ENCODE results near the gene SHISA5. TPM values are rescaled to one million over a fixed set of nuclear protein-coding genes. Genes with fewer than 3 reads are reported as not detected.

SHISA5 gene
- total RNA-seq, 1 experiment from 2014 or later: 104 TPM

GRCh38 chr3:48422681-48423080 lies 81.3 kb downstream of the SHISA5 start:
- Histone ChIP-seq H3K9ac (ENCODE audit: low read length) (no peak overlapping the region), H3K36me3 (ENCODE audit: control insufficient read depth in 1 of 2, insufficient read depth in 2 of 2, low read length in 2 of 2) (no peaks in the 10 kb centered on the region), H3K4me1 (ENCODE audit: control insufficient read depth in 1 of 2, insufficient read depth in 2 of 2, low read length in 2 of 2) (peaks cover 0 to 2% of the 10 kb centered on the region in 2 experiments; a peak in 2 of 4 replicates), H2AFZ (ENCODE audit: low read depth, low read length, poor library complexity, severe bottlenecking) (no peak overlapping the region), H3K79me2 (ENCODE audit: insufficient read depth, low read length) (no peaks in the 10 kb centered on the region), H3K4me3 (replicated peaks in 1 of 2; ENCODE audit: low read depth in 1 of 2, low read length in 2 of 2) (no peak overlapping the region), H3K4me2 (ENCODE audit: low read length) (no peak overlapping the region), H4K20me1 (ENCODE audit: insufficient read depth) (no peaks in the 10 kb centered on the region), H3K9me2 (ENCODE audit: insufficient read depth) (no peaks in the 10 kb centered on the region), H3K27me3 (ENCODE audit: insufficient read depth, low read length) (no peaks in the 10 kb centered on the region), H3K27ac (ENCODE audit: low read depth, low read length) (no peak overlapping the region), H3K9me3 (ENCODE audit: control insufficient read depth in 1 of 2, insufficient read depth in 1 of 2, low read depth in 1 of 2, low read length in 2 of 2) (no peaks in the 10 kb centered on the region)
- BruUV-seq (replicated peaks): no TSS peak
- DNase-seq (ENCODE audit: low read depth, low spot score): no peak
- ChIA-PET CTCF (interaction anchor here (1.0 to 3.5 kb wide), 3 partner anchors 10 to 22 kb away, joined by 4 to 18 read pairs (median 7); no protein-coding TSS in a partner anchor), POLR2A (no interaction called here), RAD21 (ENCODE audit: low non-redundant PET in 1 of 2, low total read pairs in 2 of 2, uncharacterized antibody in 2 of 2, unreplicated experiment in 2 of 2) (no interaction called here)
- no peak for TF ChIP-seq TCF7L2 (IDR thresholded peaks at IDR 0.05; ENCODE audit: borderline replicate concordance, extremely low read depth, insufficient read depth, insufficient read length)
- TF ChIP-seq FOSL1 (IDR thresholded peaks at IDR 0.05; ENCODE audit: low read depth): no peak
- TF ChIP-seq SIN3A (IDR thresholded peaks at IDR 0.05; ENCODE audit: low read depth): no peak
- no peak for TF ChIP-seq REST (IDR thresholded peaks at IDR 0.05; ENCODE audit: low read depth)
- TF ChIP-seq ZBTB33 (IDR thresholded peaks at IDR 0.05; ENCODE audit: extremely low read depth, insufficient replicate concordance, low read length): no peak
- TF ChIP-seq ATF3 (IDR thresholded peaks at IDR 0.05): no peak
- ATAC-seq: no peak
- intact Hi-C loops (cut with micrococcal nuclease): no loop called here
